IPS DF 6.9 (cell line): ENCODE measurements around the gene FAM234B.

Source experiments
- DNase-seq: peaks from one replicate; pipeline ENCODE4 v3.0.0-alpha.2; 2013; ENCODE audit warnings: low read depth, low spot score
- H3K27ac ChIP-seq: one replicate; pipeline ENCODE4 v1.5.1; 2013; ENCODE audit warnings: low read length, control low read depth
- H3K27me3 ChIP-seq: 2 replicates; pipeline ENCODE4 v1.6.1; 2013; ENCODE audit warnings: mild to moderate bottlenecking, low read length; ENCODE audit not compliant: control insufficient read depth, insufficient read depth
- H3K36me3 ChIP-seq: 2 replicates; pipeline ENCODE4 v1.6.1; 2013; ENCODE audit warnings: low read length; ENCODE audit not compliant: control insufficient read depth, insufficient read depth
- H3K4me1 ChIP-seq: 2 replicates; pipeline ENCODE4 v1.6.1; 2013; ENCODE audit warnings: low read length; ENCODE audit not compliant: control insufficient read depth, insufficient read depth
- H3K4me3 ChIP-seq: 2 replicates; pipeline ENCODE4 v1.5.1; 2013; ENCODE audit warnings: mild to moderate bottlenecking, low read length
- H3K9me3 ChIP-seq: 2 replicates; pipeline ENCODE4 v1.6.1; 2013; ENCODE audit warnings: low read length, inconsistent platforms; ENCODE audit not compliant: control insufficient read depth, insufficient read depth
- WGBS: extraction: QIAGEN DNeasy Blood & Tissue Kit; methylation state at CpG from one replicate; pipeline ENCODE4 v1.1.7; 2013; ENCODE audit warnings: mixed read lengths, missing lambda C conversion rate; ENCODE audit not compliant: insufficient read length, insufficient coverage; 5-methylcytosine and 5-hydroxymethylcytosine counted together

The FAM234B gene

GRCh38 chr12:13112968-13113367, 68.8 kb downstream of the FAM234B start:
- Histone ChIP-seq H3K27me3 (no peaks in the 10 kb centered on the region), H3K4me3 (no peak overlapping the region), H3K36me3 (no peaks in the 10 kb centered on the region), H3K4me1 (peaks cover 2% of the 10 kb centered on the region; the same call in 1 of the 2 replicates), H3K9me3 (no peaks in the 10 kb centered on the region), H3K27ac (no peak overlapping the region)
- no CpG with 5 or more reads among the region's 6 CpGs for WGBS
- no peak for DNase-seq

- WGBS, result no CpG with 5 or more reads among the region's 15 CpGs
- no peak overlapping the region for H3K27ac ChIP-seq
- no peak for DNase-seq
- H3K4me3 ChIP-seq, result no peak overlapping the region
- no peaks in the 10 kb centered on the region for H3K9me3 ChIP-seq
- no peaks in the 10 kb centered on the region for H3K36me3 ChIP-seq
- H3K27me3 ChIP-seq, result no peaks in the 10 kb centered on the region
- H3K4me1 ChIP-seq, result peaks cover 2% of the 10 kb centered on the region; the same call in 1 of the 2 replicates
These were observed 70.3 kb downstream of the FAM234B start for GRCh38 chr12:13114251-13115052.

- Histone ChIP-seq H3K27me3 (no peaks in the 10 kb centered on the region), H3K9me3 (no peaks in the 10 kb centered on the region), H3K4me1 (peaks cover 2% of the 10 kb centered on the region; the same call in 1 of the 2 replicates), H3K36me3 (no peaks in the 10 kb centered on the region), H3K27ac (no peak overlapping the region), H3K4me3 (no peak overlapping the region)
- WGBS, result no CpG with 5 or more reads among the region's 7 CpGs
- DNase-seq, result no peak
These were observed 72.1 kb downstream of the FAM234B start for GRCh38 chr12:13116259-13116658.

GRCh38 chr12:13117029-13117428, 72.8 kb downstream of the FAM234B start:
- Histone ChIP-seq H3K4me3 (no peak overlapping the region), H3K36me3 (no peaks in the 10 kb centered on the region), H3K9me3 (no peaks in the 10 kb centered on the region), H3K27ac (no peak overlapping the region), H3K4me1 (peaks cover 2% of the 10 kb centered on the region; the same call in 1 of the 2 replicates), H3K27me3 (no peaks in the 10 kb centered on the region)
- WGBS, result no CpG with 5 or more reads among the region's 6 CpGs
- no peak for DNase-seq

- H3K4me3 ChIP-seq, result no peak overlapping the region
- peaks cover 2% of the 10 kb centered on the region; the same call in 1 of the 2 replicates for H3K4me1 ChIP-seq
- no peaks in the 10 kb centered on the region for H3K36me3 ChIP-seq
- no peak for DNase-seq
- no peak overlapping the region for H3K27ac ChIP-seq
- H3K27me3 ChIP-seq, result no peaks in the 10 kb centered on the region
- H3K9me3 ChIP-seq, result no peaks in the 10 kb centered on the region
- no CpG with 5 or more reads among the region's 2 CpGs for WGBS
These were observed 75.6 kb downstream of the FAM234B start for GRCh38 chr12:13119826-13120225.

- H3K27me3 ChIP-seq, result no peaks in the 10 kb centered on the region
- H3K9me3 ChIP-seq, result no peaks in the 10 kb centered on the region
- H3K36me3 ChIP-seq, result no peaks in the 10 kb centered on the region
- H3K27ac ChIP-seq, result no peak overlapping the region
- no peak overlapping the region for H3K4me3 ChIP-seq
- WGBS, result no CpG with 5 or more reads among the region's 3 CpGs
- DNase-seq, result no peak
- peaks cover 2% of the 10 kb centered on the region; the same call in 1 of the 2 replicates for H3K4me1 ChIP-seq
These were observed 76.2 kb downstream of the FAM234B start for GRCh38 chr12:13120413-13120812.

- DNase-seq, result no peak
- Histone ChIP-seq H3K27me3 (no peaks in the 10 kb centered on the region), H3K36me3 (no peaks in the 10 kb centered on the region), H3K4me3 (no peak overlapping the region), H3K27ac (no peak overlapping the region), H3K4me1 (no peaks in the 10 kb centered on the region), H3K9me3 (no peaks in the 10 kb centered on the region)
- no CpG with 5 or more reads among the region's 5 CpGs for whole genome bisulfite sequencing
These were observed 77.4 kb downstream of the FAM234B start for GRCh38 chr12:13121568-13121967.

- H3K4me1 ChIP-seq, result no peaks in the 10 kb centered on the region
- H3K9me3 ChIP-seq, result no peaks in the 10 kb centered on the region
- H3K36me3 ChIP-seq, result no peaks in the 10 kb centered on the region
- no peak for DNase-seq
- H3K27me3 ChIP-seq, result no peaks in the 10 kb centered on the region
- H3K4me3 ChIP-seq, result no peak overlapping the region
- no CpG with 5 or more reads among the region's 8 CpGs for WGBS
- no peak overlapping the region for H3K27ac ChIP-seq
These were observed 80.7 kb downstream of the FAM234B start for GRCh38 chr12:13124656-13125505.

GRCh38 chr12:13125996-13126395, 81.8 kb downstream of the FAM234B start:
- Histone ChIP-seq H3K27ac (no peak overlapping the region), H3K4me1 (no peaks in the 10 kb centered on the region), H3K4me3 (no peak overlapping the region), H3K27me3 (no peaks in the 10 kb centered on the region), H3K9me3 (no peaks in the 10 kb centered on the region), H3K36me3 (no peaks in the 10 kb centered on the region)
- no peak for DNase-seq
- WGBS, result no CpG with 5 or more reads among the region's 2 CpGs

- DNase-seq, result no peak
- Histone ChIP-seq H3K27me3 (no peaks in the 10 kb centered on the region), H3K36me3 (no peaks in the 10 kb centered on the region), H3K4me1 (no peaks in the 10 kb centered on the region), H3K9me3 (no peaks in the 10 kb centered on the region), H3K4me3 (no peak overlapping the region), H3K27ac (no peak overlapping the region)
- no CpG with 5 or more reads among the region's 3 CpGs for WGBS
These were observed 82.3 kb downstream of the FAM234B start for GRCh38 chr12:13126494-13126893.
